GM19467 (cell line): ENCODE measurements around the gene TMEM178B.
"Not testable (repeated sequence)": the region's sequence is repeated elsewhere in the genome, so short reads cannot be mapped to it uniquely, and the experiment has no call there.

Experiments used
- ATAC-seq: cut with Tn5 transposase; IDR thresholded peaks from one replicate; pipeline ENCODE4 v1.9.1; 2021; ENCODE audit warnings: mild to moderate bottlenecking, moderate library complexity; ENCODE audit not compliant: unreplicated experiment

Gene TMEM178B

GRCh38 chr7:141132671-141133070 is 58.8 kb downstream of the TMEM178B start:
- ATAC-seq = no peak

- ATAC-seq = no peak
Measured at GRCh38 chr7:141133646-141134045, 59.8 kb downstream of the TMEM178B start.

GRCh38 chr7:141142058-141142457 is 68.2 kb downstream of the TMEM178B start:
- no peak for ATAC-seq

- ATAC-seq = no peak
Measured at GRCh38 chr7:141144921-141145629, 71.2 kb downstream of the TMEM178B start.

GRCh38 chr7:141145630-141145982 is 71.7 kb downstream of the TMEM178B start:
- ATAC-seq = no peak

- ATAC-seq = no peak
Measured at GRCh38 chr7:141147482-141147881, 73.6 kb downstream of the TMEM178B start.

- no peak for ATAC-seq
Measured at GRCh38 chr7:141150465-141150864, 76.6 kb downstream of the TMEM178B start.

- no peak for ATAC-seq
Measured at GRCh38 chr7:141151746-141152145, 77.9 kb downstream of the TMEM178B start.

- no peak for ATAC-seq
Measured at GRCh38 chr7:141153231-141153630, 79.4 kb downstream of the TMEM178B start.

- no peak for ATAC-seq
Measured at GRCh38 chr7:141154131-141154732, 80.4 kb downstream of the TMEM178B start.

GRCh38 chr7:141156407-141156806 is 82.5 kb downstream of the TMEM178B start:
- no peak for ATAC-seq

- no peak for ATAC-seq
Measured at GRCh38 chr7:141157138-141157765, 83.4 kb downstream of the TMEM178B start.

- peak; percentile 80 for ATAC-seq
Measured at GRCh38 chr7:141158561-141158960, 84.7 kb downstream of the TMEM178B start.

GRCh38 chr7:141160246-141160860 is 86.5 kb downstream of the TMEM178B start:
- ATAC-seq = no peak

- ATAC-seq = no peak
Measured at GRCh38 chr7:141161550-141162535, 88.0 kb downstream of the TMEM178B start.

- no peak for ATAC-seq
Measured at GRCh38 chr7:141165521-141165920, 91.7 kb downstream of the TMEM178B start.

- ATAC-seq = no peak
Measured at GRCh38 chr7:141166926-141167325, 93.1 kb downstream of the TMEM178B start.

GRCh38 chr7:141167381-141167964 is 93.6 kb downstream of the TMEM178B start:
- no peak for ATAC-seq

- ATAC-seq = not testable (repeated sequence)
Measured at GRCh38 chr7:141169157-141169556, 95.3 kb downstream of the TMEM178B start.

- ATAC-seq = not testable (repeated sequence)
Measured at GRCh38 chr7:141175728-141176127, 101.9 kb downstream of the TMEM178B start.
